Stimulated activated CD8-positive, alpha-beta memory T cell treated with anti-CD3 and anti-CD28 coated beads, Interleukin-2, amount 100 ng/mL, for 1 hour (primary cell): ENCODE measurements around the gene FCGBP.

ENCODE experiments used
- DNase-seq, 2 donors: peaks; one replicate each; pipeline ENCODE4 v3.0.0-alpha.2; 2020; ENCODE audit warnings: low read depth in 2 of 2

Gene FCGBP

DNA sequence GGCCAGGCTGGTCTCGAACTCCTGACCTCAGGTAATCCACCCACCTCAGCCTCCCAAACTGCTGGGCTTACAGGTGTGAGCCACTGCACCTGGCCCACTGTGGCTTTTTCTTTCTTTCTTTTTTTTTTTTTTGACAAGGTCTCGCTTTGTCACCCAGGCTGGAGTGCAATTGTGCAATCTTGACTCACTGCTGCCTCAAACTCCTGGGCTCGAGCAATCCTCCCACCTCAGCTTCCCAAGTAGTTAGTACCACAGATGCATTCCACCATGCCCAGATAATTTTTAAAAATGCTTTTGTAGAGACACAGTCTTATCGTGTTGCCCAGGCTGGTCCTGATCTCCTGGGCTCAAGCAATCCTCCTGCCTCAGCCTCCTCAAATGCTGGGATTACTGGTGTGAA is 12.1 kb upstream of the FCGBP start:
- no peak for DNase-seq

DNA sequence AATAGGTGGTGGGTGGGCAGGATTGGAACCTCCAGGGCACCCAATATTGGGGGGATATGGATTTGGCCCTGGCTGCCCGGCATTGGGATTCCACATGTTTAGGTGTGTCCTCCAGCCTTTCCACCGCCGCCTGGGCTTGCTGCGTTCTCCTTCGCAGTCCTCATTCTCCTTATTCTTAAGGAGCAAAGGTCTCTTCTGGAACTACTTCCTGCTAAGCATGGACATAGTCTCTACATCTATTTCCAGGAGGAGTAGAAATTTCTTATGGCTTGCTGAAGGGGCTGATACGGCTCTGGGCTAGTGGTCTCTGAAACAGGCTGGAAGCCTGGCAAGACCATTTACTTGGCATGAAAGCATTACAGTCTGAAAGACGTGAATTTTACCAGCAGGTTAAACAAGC is 9.2 kb upstream of the FCGBP start:
- DNase-seq = no peak

GRCh38 chr19:39942366-39942730 is 7.9 kb upstream of the FCGBP start:
- no peak for DNase-seq

GRCh38 chr19:39941615-39942365 is 7.4 kb upstream of the FCGBP start:
- peak in 1 of 2 donors; percentile 31 for DNase-seq

DNA sequence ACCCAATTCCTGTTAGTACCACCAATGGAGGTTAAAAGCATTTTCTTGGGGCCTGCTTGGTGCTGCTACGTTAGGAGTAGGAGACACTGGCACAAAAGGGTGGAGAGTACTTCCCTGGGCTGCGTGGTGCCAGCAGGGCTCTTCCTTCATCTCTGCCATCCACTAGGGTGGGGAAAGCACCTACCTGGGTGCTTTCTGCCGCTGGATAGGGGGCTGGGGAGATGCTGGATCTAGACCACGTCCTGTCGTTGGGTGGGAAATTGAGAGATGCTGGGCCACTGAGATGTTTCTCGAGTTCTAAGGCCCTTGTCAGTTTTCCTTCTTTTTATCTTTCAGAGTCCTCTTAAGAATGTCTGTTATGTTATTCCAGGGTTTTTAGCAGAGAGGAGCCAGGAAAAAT is 6.7 kb upstream of the FCGBP start:
- no peak for DNase-seq

DNA sequence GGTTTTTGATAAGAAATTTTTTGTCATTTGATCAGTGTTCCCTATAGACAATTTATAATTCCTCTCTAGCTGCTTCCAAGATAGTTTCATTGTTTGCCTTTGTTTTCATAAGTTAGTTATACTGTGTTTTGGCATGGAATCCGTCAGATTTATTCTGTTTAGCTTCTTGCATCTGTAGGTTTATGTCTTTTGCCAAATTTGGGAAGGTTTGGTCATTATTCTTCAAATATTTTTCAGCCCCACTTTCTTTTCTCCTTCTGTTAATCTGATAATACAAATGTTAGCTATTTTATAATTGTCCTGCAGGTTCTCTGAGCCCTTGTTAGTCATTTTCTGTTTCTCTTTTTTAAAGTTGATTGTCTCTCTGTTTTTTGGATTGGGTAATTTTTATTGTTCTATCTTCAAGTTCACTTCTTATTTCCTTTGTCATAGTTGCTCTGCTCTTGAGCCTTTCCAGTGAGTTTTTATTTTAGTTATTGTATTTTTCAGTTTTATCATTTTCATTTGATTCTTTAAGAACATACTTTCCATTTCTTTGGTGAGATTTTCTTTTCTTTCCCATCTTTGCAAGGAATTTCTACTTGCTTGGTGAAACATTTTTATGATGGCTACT is 5.9 kb upstream of the FCGBP start:
- no peak for DNase-seq

DNA sequence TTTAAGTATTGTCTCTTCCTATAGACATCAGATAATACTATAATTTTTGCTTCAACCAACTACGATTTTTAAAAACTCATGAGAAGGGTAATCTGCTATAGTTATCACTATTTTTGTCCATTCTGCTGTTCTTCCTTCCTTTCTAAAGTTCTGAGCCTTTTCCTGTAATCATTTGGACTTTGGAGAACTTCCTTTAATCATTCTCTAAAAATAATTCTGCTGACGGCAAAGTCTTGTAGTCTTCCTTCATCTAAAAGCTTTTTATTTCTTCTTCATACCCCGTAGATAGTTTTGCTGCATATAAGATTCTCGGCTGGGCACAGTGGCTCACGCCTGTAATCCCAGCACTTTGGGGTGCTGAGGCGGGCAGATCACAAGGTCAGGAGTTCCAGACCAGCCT is 5.1 kb upstream of the FCGBP start:
- no peak for DNase-seq

DNA sequence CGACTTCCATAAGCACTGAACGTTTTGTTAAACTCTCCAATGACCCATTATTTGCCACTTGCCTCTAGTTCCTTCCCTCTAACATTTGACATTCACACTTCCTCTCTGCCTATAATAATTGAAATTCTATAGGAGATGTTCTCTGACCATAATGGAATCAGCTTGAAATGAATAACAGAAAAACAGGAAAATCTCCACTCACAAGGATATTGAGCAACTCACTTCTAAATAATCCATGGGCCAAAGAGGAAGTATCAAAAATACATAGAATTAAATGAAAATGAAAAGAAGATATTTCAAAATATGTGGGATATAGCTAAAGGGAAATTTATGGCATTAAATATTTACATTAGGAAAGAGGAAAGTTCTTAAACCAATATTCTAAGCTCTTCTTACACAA is 3.4 kb upstream of the FCGBP start:
- DNase-seq = no peak

- DNase-seq = peak in 1 of 2 donors; percentile 13
Measured at GRCh38 chr19:39937094-39937720, 2.8 kb upstream of the FCGBP start.

DNA sequence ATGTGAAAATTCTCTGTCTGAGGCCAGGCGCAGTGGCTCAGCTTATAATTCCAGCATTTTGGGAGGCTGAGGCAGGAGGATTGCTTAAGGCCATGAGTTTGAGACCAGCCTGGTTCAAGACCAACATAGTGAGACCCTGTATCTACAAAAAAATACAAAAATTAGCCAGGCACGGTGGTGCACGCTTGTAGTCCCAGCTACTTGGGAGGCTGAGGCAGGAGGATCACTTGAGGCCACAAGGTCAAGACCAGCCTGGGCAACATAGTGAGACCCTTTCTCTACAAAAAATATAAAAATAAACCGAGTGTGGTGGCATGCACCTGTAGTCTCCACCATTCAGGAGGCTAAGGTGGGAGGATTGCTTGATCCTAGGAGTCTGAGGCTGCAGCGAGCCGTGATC is 2.2 kb upstream of the FCGBP start:
- no peak for DNase-seq

- no peak for DNase-seq
Measured at GRCh38 chr19:39936020-39936419, 1.6 kb upstream of the FCGBP start.

- DNase-seq = no peak
Measured at GRCh38 chr19:39935364-39935661, 879 bp upstream of the FCGBP start.

DNA sequence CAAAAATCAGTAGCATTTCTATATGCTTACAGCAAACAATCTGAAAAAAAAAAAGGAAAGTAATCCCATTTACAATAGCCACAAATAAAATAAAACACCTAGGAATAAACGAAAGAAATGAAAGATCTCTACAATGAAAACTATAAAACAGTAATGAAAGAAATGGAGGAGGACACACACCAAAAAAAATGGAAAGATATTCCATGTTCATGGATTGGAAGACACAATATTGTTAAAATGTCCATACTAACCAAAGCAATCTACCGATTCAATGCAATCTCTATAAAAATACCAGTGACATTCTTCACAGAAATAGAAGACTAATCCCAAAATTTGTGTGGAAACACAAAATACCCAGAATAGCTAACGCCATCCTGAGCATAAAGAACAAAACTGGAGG is 4.7 kb downstream of the FCGBP start:
- no peak for DNase-seq

GRCh38 chr19:39928357-39928725 is 6.1 kb downstream of the FCGBP start:
- no peak for DNase-seq

DNA sequence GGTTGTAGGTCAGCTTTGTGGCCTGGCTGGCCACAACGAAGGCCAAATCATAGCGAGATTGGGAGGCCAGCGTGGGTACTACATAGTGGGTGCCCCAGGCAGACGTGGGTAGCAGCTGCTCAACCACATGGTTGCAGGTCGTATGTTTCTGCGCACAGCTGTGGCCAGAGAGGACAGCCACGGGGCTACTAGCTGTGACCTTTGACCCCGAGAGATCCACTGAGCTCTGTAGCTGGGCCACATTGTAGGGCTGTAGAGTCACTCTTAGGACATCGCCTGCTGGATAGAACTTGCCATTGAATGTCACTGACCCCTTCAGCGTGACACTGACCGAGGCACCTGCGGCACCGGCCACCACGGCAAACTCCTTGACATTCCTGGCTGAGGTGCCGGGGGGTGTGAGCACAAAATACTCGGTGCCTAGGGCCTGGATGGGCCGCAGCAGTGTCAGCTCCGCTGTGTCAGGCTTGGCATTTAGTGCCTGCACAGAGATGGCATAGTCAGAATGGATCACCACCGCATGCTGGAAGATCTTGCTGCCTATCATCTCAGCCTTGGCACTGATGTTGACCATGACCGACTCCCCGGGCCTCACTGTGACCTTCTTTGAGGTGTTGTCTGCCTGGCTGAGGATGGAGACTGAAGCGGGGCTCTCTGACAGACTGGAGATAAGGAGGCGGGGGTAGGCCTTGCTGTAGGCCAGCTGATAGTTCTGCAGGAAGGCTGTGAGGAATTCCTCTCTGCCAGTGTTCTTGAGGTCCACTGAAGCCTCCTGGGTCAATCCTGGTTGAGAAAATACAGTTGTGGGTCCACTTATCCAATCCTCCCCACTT is 6.7 kb downstream of the FCGBP start:
- no peak for DNase-seq

DNA sequence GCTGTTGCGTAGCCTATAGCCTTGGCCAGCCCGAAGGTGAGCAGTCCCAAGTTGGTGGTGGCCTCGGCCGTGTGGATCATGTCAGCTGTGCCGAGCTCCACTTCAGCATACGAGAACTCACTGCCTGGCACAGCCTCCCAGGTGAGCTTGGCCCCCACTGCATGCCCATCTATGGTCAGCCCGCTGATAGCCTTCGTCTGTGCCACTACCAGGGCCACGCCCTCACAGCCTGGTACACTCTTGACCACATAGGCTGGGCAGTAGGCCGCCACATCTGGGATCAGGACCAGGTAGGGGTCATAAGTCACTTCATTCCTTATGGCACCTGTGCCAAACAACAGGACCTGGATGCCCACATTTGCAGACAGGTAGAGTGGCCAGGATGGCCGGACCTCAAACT is 7.4 kb downstream of the FCGBP start:
- no peak for DNase-seq

DNA sequence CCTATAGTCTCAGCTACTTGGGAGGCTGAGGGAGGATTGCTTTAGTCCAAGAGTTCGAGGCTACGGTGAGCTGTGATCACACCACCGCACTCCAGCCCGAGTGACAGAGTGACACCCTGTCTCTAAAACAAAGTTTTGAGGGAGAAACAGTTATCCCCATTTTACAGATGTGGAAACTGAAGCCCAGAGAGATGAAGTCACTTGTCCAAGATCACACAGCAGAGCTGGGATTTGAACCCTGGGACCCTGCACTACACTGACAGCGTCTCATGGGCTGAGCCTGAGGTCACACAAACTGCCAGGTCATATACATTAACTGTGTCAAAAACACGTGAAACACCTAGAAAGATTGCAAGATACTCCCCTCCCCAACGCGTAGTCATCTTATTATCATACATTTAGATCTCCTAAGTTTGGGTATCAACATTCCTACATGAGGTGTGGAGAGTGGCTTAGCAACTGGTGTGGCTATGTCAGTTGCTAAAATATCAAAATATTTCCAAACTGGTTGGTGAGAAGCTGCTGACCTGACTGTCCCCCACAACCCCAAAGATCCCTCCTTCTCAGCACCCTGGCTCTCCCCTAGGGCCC is 8.2 kb downstream of the FCGBP start:
- DNase-seq = no peak

GRCh38 chr19:39924952-39925351 is 9.5 kb downstream of the FCGBP start:
- DNase-seq = no peak

DNA sequence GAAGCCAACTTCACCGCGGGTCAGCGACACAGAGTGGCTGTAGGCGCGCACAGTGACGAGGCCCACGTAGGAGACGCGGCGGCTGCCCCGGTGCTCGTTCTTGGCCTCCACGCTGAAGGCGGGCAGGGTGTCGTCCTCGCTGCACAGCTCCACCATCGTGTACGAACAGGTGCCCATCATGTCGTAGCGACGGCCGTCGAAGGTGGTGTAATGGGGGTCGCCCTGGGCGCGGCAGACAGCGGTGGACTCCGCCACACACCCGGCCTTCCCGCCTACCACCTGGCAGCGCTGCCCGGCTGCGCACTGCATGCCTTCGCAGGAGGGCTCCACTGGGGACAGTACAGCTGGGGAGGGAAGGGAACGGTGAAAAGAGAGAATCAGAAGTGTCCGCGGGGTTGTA is 10.0 kb downstream of the FCGBP start:
- no peak for DNase-seq

GRCh38 chr19:39923862-39924261 is 10.6 kb downstream of the FCGBP start:
- no peak for DNase-seq

DNA sequence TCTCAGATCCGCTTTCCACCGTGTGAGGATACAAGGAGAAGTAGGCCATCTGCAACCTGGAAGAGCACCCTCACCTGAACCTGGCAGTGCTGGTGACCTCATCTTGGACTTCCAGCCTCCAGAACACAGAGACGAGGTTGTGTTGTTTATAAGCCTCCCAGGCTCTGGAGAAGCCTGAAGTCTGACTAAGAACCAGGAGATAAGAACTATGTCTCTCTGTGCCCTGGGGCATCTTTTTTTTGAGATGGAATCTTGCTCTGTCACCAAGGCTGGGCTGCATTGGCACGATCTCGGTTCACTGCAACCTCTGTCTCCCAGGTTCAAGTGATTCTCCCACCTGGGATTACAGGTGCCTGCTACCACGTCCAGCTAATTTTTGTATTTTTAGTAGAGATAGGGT is 14.5 kb downstream of the FCGBP start:
- no peak for DNase-seq

GRCh38 chr19:39918183-39918651 is 16.2 kb downstream of the FCGBP start:
- no peak for DNase-seq
